Ascending aorta (tissue), 2 donors: ENCODE results near the gene MUC6. TPM values are rescaled to one million over a fixed set of nuclear protein-coding genes. Genes with fewer than 3 reads are reported as not detected.

ENCODE experiments used
- DNase-seq, 2 donors: peaks; one replicate each; pipeline ENCODE4 v3.0.0-alpha.2; 2019; ENCODE audit warnings: low spot score in 2 of 2
- H3K27ac ChIP-seq, 2 donors: fragments of 200-600 bp; sonication (generic); one replicate each; pipeline ENCODE4 v1.5.1; 2016 to 2017; ENCODE audit warnings: mild to moderate bottlenecking in 1 of 2
- H3K27me3 ChIP-seq: fragments of 200-600 bp; sonication (generic); one replicate; pipeline ENCODE4 v1.5.1; 2017
- H3K36me3 ChIP-seq, 2 donors: fragments of 200-600 bp; sonication (generic); one replicate each; pipeline ENCODE4 v1.5.1; 2016
- H3K4me1 ChIP-seq, 2 donors: fragments of 200-600 bp; sonication (generic); one replicate each; pipeline ENCODE4 v1.5.1; 2016 to 2017; ENCODE audit warnings: mild to moderate bottlenecking in 1 of 2
- H3K4me3 ChIP-seq, 2 donors: fragments of 200-600 bp; sonication (generic); one replicate each; pipeline ENCODE4 v1.5.1; 2016 to 2017; ENCODE audit warnings: mild to moderate bottlenecking in 1 of 2
- H3K9me3 ChIP-seq, 2 donors: fragments of 200-600 bp; sonication (generic); one replicate each; pipeline ENCODE4 v1.5.1; 2016
- CTCF ChIP-seq, 3 experiments: fragments of 200-600 bp in 2 of 3; fragments of 450-650 bp in 1 of 3; sonication (generic) in 2 of 3; IDR thresholded peaks; one replicate each; pipeline ENCODE4 v1.5.1; 2016 to 2019; ENCODE audit warnings: antibody characterized with exemption in 3 of 3, mild to moderate bottlenecking in 1 of 3, moderate library complexity in 1 of 3
- intact Hi-C: fragments of 100-400 bp; cut with DNase I; formaldehyde crosslinking; loops from one replicate; pipeline ENCODE4 v1.15.1; 2023
- total RNA-seq: library from RNA; depleted of rRNA; stranded (reverse); fragments of >200 nt; gene quantifications from one replicate; pipeline ENCODE4 v1.1.0, GENCODE V29; 2016

MUC6 gene
- total RNA-seq, 1 donor from 2014 or later = not detected

GRCh38 chr11:1054143-1055108 is 17.9 kb upstream of the MUC6 start:
- Histone ChIP-seq H3K36me3 (no peaks in the 10 kb centered on the region), H3K4me3 (no peak overlapping the region), H3K9me3 (no peaks in the 10 kb centered on the region), H3K27ac (no peak overlapping the region), H3K27me3 (peaks cover 16% of the 10 kb centered on the region), H3K4me1 (no peaks in the 10 kb centered on the region)
- DNase-seq = no peak
- TF ChIP-seq CTCF (IDR thresholded peaks at IDR 0.05) = no peak
- intact Hi-C loops = no loop called here

DNA sequence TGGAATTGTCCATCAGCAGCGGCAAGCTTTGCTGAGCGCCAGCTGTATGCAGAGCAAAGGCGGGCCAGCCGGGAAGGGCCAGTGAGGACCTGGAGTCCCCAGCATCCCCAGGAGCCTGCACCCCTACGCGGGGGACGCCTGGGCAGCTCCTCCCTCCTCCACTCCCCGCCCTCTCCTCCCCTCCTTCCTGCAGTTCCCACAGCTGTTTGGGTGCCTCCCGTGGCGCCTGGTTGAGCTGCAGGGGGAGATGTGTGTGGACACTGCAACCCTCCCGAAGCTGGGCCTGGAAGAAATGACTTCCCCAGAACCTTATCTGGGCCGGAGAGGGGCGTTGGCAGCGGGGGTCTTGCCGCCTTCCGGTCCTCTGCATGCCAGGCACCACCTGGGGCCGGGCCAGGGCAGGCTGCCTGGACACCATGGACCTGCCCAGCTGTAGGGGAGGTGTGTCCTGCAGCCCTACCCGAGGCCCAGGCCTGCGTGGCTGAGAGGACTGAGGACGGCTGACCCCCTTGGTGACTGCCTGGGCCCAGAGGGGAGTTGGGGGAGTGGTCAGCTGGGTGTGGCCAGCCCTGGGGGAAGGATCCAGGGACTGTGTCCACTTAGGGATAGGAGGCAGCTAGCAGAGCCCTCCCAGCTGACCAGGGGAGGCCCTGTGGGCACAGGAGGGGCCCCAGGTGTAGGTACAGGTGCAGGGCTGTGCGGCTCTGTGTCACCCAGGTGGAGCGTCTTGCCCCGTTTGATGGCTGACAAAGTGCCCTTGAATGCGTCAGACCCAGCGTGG is 16.8 kb upstream of the MUC6 start:
- Histone ChIP-seq H3K27ac (no peak overlapping the region), H3K36me3 (no peaks in the 10 kb centered on the region), H3K27me3 (peaks cover 16% of the 10 kb centered on the region), H3K4me1 (no peaks in the 10 kb centered on the region), H3K9me3 (no peaks in the 10 kb centered on the region), H3K4me3 (no peak overlapping the region)
- no peak for DNase-seq
- intact Hi-C loops = no loop called here
- no peak for TF ChIP-seq CTCF (IDR thresholded peaks at IDR 0.05)

DNA sequence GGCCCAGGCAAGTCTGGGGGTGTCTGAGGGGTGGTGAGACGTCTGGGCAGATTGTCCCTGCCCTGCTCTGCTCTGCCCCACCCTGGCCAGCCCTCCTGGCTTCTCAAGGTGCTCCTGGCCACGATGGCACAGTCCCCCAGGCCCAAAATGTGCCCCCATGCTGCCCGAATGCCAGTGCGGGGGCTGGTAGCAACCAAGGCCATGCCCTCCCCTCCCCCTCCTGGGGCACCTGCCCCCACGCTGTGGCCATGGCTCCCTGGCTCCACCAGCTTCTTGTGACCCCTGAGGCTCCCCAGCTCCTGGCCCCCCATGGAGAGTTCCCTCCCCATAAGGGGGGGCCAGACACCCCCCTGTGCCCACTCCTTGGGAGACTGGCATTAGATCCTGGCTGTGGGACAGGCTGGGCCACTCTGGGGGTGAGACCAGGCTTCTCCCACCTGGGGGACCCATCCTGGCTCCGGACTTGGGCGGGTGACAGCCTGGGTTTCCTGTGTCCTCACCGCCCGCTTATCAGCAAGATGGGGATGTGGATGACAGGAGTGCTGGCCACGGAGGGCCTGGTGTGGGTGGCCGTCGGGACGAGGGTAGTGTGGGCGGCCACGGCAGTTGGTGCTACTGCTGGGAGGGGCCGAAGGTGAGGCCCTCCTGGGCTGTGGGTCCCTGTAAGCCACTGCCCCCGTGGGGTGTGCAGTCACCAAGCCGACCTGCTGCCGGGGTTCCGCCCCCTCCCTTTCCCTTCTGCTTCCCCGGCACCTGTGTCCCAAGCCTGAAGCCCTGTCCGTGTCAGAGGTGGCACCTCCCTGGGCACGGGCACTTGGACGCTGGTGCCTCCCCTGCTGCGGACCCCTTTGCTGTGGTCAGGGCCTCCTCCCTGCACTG is 15.9 kb upstream of the MUC6 start:
- Histone ChIP-seq H3K27me3 (peaks cover 16% of the 10 kb centered on the region), H3K27ac (no peak overlapping the region), H3K36me3 (no peaks in the 10 kb centered on the region), H3K4me1 (no peaks in the 10 kb centered on the region), H3K9me3 (no peaks in the 10 kb centered on the region), H3K4me3 (no peak overlapping the region)
- TF ChIP-seq CTCF (IDR thresholded peaks at IDR 0.05) = no peak
- no peak for DNase-seq
- intact Hi-C loops = no loop called here

- Histone ChIP-seq H3K4me3 (no peak overlapping the region), H3K9me3 (no peaks in the 10 kb centered on the region), H3K27me3 (peaks cover 16% of the 10 kb centered on the region), H3K27ac (no peak overlapping the region), H3K4me1 (no peaks in the 10 kb centered on the region), H3K36me3 (no peaks in the 10 kb centered on the region)
- no peak for TF ChIP-seq CTCF (IDR thresholded peaks at IDR 0.05)
- DNase-seq = no peak
- intact Hi-C loops = loop anchor here (1.0 kb wide), 1 partner anchor 203 kb away; no protein-coding TSS in a partner anchor
These were observed 15.0 kb upstream of the MUC6 start for GRCh38 chr11:1051356-1052132.
